Upper lobe of right lung (tissue), 1 donor: ENCODE results near the gene MORF4L1. TPM values are rescaled to one million over a fixed set of nuclear protein-coding genes. Genes with fewer than 3 reads are reported as not detected.
A peak's percentile ranks its signal among the peaks of the same experiment; 100 is the strongest.

Experiments
- ATAC-seq: fragments of 200-7000 bp; cut with Tn5 transposase; one replicate; pipeline ENCODE4 v1.9.1; 2020; ENCODE audit warnings: mild to moderate bottlenecking, moderate library complexity
- DNase-seq: peaks from one replicate; pipeline ENCODE4 v3.0.0-alpha.2; 2020
- H3K27ac ChIP-seq: fragments of 200-600 bp; one replicate; pipeline ENCODE4 v1.8.0; 2022
- H3K27me3 ChIP-seq: fragments of 200-600 bp; one replicate; pipeline ENCODE4 v1.8.0; 2022; ENCODE audit warnings: mild to moderate bottlenecking
- H3K36me3 ChIP-seq: fragments of 200-600 bp; one replicate; pipeline ENCODE4 v1.8.0; 2022
- H3K4me1 ChIP-seq: fragments of 200-600 bp; one replicate; pipeline ENCODE4 v1.8.0; 2022
- H3K4me3 ChIP-seq: fragments of 200-600 bp; one replicate; pipeline ENCODE4 v1.8.0; 2022; ENCODE audit warnings: mild to moderate bottlenecking
- H3K9me3 ChIP-seq: fragments of 200-600 bp; one replicate; pipeline ENCODE4 v1.8.0; 2022
- intact Hi-C: fragments of 100-400 bp; cut with DNase I; formaldehyde crosslinking; loops from one replicate; pipeline ENCODE4 v1.11.0; 2022
- total RNA-seq: library from RNA; stranded (reverse); fragmentation: NEBNext Ultra II Directional; extraction: Animal tissue kit (Norgen Biotek cat#: 25700); gene quantifications from one replicate; pipeline ENCODE4 v1.2.1, GENCODE V29; 2021
- TF ChIP-seq, protein P1 (sequence below): fragments of 200-600 bp; IDR thresholded peaks from one replicate; pipeline ENCODE4 v1.8.0; 2022; ENCODE audit warnings: antibody characterized with exemption
- donor health status: DM: no; HTN: yes; CAD: no; lungs with severe emphysema.

The MORF4L1 gene
- total RNA-seq, 1 donor from 2014 or later = 261 TPM

DNA sequence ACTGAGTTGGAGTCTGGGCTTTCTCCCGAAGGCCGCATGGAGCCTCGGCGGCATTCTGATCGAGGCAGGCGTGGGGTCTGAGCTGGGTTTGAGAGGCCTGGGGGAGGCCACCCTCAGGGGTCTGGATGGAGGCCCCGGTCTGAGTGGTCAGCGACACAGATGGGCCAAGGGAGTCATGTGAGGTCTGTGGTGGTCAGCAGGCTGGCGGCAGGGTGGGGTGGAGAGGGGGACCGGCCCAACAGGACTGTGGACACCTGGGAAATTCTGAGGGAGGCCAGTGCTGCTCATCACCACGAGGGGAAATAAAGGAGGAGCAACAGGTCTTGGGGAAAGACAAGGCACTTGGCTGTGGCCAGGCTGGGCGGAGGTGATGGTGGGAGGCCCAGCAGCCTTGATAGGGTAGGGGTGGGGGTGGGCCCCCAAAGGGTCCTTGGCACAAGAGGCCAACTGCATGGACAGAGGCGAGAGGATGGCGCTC is 56.0 kb downstream of the MORF4L1 start:
- no peak overlapping the region for H3K27ac ChIP-seq
- peak; percentile 63 for DNase-seq

DNA sequence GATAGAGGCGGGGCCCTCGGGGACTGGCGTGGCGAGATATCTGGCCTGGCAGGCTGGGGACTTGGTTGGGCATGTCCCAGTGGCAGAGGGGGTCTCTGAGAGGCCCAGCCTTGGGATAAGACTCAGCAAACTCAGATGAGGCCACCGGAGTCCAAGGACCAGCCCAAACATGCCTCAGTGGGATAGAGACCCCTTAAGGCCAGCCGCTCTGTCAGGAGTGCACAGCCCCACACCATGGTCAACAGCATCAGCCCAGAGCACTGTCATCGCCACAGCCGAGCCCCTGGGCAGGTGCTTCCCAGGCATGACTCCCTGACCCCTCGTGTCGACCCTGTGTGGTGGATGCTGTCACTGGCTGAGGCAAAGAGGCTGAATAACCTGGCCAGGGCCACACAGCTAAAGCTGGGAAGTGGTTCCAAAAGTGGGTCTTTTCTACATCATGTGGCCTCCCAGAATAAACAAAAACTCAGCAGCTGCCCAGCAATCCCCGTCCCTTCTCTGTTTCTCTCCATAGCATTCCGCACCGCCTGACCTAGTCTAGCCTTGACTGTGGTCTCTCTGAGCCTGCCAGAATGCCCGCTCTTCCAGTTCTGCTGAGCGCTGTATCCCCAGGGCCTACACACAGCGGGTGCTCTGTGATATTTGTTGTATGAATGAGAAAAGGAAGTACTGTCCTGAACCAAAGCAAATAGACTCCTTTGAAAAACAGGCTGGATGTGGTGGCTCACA is 57.0 kb downstream of the MORF4L1 start:
- peaks cover 3% of the 10 kb centered on the region for H3K4me1 ChIP-seq
- H3K36me3 ChIP-seq = peaks cover 90% of the 10 kb centered on the region
- TF ChIP-seq, protein P1, sequence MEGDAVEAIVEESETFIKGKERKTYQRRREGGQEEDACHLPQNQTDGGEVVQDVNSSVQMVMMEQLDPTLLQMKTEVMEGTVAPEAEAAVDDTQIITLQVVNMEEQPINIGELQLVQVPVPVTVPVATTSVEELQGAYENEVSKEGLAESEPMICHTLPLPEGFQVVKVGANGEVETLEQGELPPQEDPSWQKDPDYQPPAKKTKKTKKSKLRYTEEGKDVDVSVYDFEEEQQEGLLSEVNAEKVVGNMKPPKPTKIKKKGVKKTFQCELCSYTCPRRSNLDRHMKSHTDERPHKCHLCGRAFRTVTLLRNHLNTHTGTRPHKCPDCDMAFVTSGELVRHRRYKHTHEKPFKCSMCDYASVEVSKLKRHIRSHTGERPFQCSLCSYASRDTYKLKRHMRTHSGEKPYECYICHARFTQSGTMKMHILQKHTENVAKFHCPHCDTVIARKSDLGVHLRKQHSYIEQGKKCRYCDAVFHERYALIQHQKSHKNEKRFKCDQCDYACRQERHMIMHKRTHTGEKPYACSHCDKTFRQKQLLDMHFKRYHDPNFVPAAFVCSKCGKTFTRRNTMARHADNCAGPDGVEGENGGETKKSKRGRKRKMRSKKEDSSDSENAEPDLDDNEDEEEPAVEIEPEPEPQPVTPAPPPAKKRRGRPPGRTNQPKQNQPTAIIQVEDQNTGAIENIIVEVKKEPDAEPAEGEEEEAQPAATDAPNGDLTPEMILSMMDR = no peak
- intact Hi-C loops = no loop called here
- DNase-seq (peak; percentile 58), ATAC-seq (no peak)
- H3K9me3 ChIP-seq = no peaks in the 10 kb centered on the region
- no peaks in the 10 kb centered on the region for H3K27me3 ChIP-seq
- no peak overlapping the region for H3K4me3 ChIP-seq
- H3K27ac ChIP-seq = no peak overlapping the region

More for the DNA sequence above, 56.0 kb downstream of the MORF4L1 start:
- TF ChIP-seq, protein P1 = no peak
- no peak for ATAC-seq
- Histone ChIP-seq H3K36me3 (peaks cover 89% of the 10 kb centered on the region), H3K4me3 (no peak overlapping the region), H3K4me1 (peaks cover under 1% of the 10 kb centered on the region), H3K27me3 (no peaks in the 10 kb centered on the region), H3K9me3 (no peaks in the 10 kb centered on the region)
- intact Hi-C loops = no loop called here

DNA sequence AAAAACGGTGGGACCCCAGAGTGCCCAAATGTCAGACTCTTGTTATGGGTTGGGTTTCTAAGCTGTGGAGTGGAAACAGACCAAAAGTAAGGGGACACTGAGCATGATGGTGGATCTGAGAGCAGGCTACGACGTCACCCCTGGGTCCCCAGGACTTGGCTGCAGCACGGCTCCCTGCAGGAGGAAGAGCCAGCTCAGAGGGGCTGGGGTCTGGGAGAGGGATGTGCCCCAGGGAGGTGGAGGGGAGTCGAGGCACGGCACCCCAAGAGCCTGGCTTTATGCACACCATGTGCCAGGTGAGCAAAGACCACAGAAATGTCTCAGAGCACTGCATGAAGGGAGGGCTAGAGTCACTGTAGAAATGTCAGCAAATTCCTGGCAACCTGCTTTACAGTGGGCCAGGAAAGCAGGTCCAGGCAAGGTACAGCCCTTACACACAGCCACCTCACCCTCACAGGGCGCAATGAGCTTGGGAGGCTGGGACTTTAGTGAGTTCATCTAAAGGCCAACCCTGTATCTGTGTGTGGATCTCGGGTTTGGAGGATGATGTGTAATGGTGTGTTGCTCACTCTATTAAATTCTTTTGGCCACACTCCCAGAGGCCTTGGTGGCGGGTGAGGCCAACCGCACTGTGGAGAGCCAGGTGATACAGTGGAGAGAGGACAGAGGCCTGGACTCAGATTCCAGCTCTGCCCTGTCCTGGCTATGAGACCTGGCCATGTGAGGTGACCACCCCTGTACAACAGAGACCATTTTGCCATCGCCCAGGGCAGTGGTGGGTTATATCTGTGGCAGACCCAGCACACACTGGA is 58.1 kb downstream of the MORF4L1 start:
- no peaks in the 10 kb centered on the region for H3K9me3 ChIP-seq
- DNase-seq (peak; percentile 48), ATAC-seq (peak; percentile 6)
- no peaks in the 10 kb centered on the region for H3K27me3 ChIP-seq
- TF ChIP-seq, protein P1 = no peak
- peaks cover 90% of the 10 kb centered on the region for H3K36me3 ChIP-seq
- no peak overlapping the region for H3K4me3 ChIP-seq
- no peak overlapping the region for H3K27ac ChIP-seq
- peaks cover 3% of the 10 kb centered on the region for H3K4me1 ChIP-seq
- intact Hi-C loops = no loop called here

DNA sequence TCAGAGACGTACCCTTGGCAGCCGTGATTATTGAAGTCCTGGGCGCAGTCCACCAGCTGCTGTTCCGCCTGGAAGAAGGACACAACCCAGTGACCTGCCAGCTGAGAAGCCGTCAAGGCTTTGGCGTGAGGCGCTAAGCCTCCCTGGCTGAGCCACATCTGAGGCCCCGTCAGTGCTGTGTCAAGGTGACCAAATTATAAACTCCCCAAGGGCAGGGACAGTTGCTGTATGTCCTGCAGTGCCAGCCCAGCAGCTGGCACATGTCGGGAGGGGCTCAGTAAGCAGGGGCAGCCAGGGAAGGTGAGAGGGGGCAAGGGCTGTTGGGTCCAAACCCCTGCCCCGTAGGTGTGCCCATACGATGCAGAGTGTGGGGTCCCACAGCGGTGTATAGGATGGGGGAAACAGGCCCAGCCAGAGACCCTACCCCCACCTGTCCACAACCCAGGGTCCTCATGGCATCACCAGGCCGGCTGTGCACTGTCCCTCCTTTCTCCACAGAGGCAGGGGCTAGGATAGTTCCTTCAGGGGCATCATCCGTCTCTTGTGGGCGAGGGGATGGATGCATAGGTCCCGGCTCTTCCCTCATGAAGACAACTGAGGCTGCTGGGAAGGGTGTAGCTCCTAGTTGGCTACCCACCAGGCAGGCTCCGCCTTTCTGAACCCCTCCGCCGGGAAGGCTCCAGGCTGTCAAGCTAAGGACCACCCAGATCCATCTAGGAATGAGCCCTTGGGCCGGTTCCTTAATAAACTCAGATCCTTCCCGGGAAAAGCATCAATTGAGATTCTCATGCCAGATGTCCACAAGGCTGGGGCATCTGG is 59.0 kb downstream of the MORF4L1 start:
- H3K27me3 ChIP-seq = no peaks in the 10 kb centered on the region
- intact Hi-C loops = no loop called here
- TF ChIP-seq, protein P1 = no peak
- H3K4me3 ChIP-seq = no peak overlapping the region
- no peaks in the 10 kb centered on the region for H3K9me3 ChIP-seq
- DNase-seq (no peak), ATAC-seq (peak; percentile 1)
- H3K36me3 ChIP-seq = peaks cover 90% of the 10 kb centered on the region
- H3K4me1 ChIP-seq = peaks cover 8% of the 10 kb centered on the region
- H3K27ac ChIP-seq = no peak overlapping the region

DNA sequence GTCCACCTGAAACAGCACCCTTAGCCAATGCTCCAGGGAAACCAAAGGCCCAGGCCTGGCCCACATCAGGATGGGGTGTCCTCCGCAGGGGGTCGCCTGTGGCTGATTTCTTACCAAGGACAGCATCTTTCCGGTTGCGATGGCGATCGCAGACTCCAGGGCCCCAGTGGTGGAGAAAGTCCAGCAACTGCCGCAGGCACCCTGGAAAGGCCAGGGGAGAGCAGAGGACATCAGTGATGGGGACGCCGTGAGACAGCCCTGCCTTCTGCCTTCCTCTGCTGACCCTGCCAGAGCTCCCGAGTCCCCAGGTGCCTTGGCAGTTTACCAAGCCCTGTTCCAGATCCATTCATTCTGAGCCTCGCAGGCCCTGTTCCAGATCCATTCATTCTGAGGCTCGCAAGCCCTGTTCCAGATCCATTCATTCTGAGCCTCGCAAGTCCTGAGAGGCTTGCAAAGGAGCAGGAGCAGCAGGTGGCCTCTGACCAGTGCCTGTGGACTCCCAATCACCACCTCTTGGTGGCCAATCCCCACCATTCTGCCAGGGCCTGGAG is 59.6 kb downstream of the MORF4L1 start:
- peaks cover 13% of the 10 kb centered on the region for H3K4me1 ChIP-seq
- TF ChIP-seq, protein P1 = no peak
- DNase-seq = no peak
- H3K9me3 ChIP-seq = no peaks in the 10 kb centered on the region
- H3K36me3 ChIP-seq = peaks cover 84% of the 10 kb centered on the region
- intact Hi-C loops = no loop called here
- no peak overlapping the region for H3K27ac ChIP-seq
- no peak overlapping the region for H3K4me3 ChIP-seq
- ATAC-seq = no peak
- no peaks in the 10 kb centered on the region for H3K27me3 ChIP-seq
